GM21528 (cell line): ENCODE measurements around the gene CALCOCO2.

Experiments
- ATAC-seq: cut with Tn5 transposase; IDR thresholded peaks from one replicate; pipeline ENCODE4 v1.9.1; 2021; ENCODE audit warnings: mild to moderate bottlenecking, moderate library complexity; ENCODE audit not compliant: unreplicated experiment, low FRiP score

Gene CALCOCO2

DNA sequence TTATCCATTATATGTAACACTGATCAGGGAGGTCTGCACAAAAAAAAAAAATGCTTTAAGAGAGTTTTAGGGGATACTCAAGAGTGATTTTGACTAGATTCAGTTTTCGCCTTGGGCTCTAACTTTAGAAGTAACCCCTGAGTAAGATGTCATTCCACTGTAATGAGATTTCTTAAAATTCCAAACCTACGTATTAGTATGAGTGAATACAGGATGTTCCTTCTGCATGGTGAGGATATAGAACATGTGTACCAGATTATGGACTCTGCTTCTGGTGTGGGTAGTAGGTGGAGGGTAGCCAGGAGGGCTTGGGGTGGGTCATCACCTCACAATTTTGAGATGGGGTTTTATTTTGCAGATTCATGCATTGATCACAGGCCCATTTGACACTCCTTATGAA lies 81.6 kb downstream of the CALCOCO2 start:
- ATAC-seq: no peak
